IPS-20b (cell line): Measurements from ENCODE around the gene SH2B2.
"Not testable (repeated sequence)": the region's sequence is repeated elsewhere in the genome, so short reads cannot be mapped to it uniquely, and the experiment has no call there.

Source experiments
- H3K27ac ChIP-seq: one replicate; pipeline ENCODE4 v1.5.1; 2013; ENCODE audit warnings: low read length
- H3K27me3 ChIP-seq: 2 replicates; pipeline ENCODE4 v1.6.1; 2013; ENCODE audit warnings: mild to moderate bottlenecking, low read length, inconsistent platforms; ENCODE audit not compliant: insufficient read depth
- H3K36me3 ChIP-seq: 2 replicates; pipeline ENCODE4 v1.6.1; 2013; ENCODE audit warnings: low read depth, mild to moderate bottlenecking, inconsistent platforms, low read length, moderate library complexity; ENCODE audit not compliant: insufficient read depth
- H3K4me1 ChIP-seq: 2 replicates; pipeline ENCODE4 v1.6.1; 2013; ENCODE audit warnings: mild to moderate bottlenecking, control low read depth, inconsistent platforms, low read length, moderate library complexity; ENCODE audit not compliant: insufficient read depth
- H3K4me3 ChIP-seq: 2 replicates; pipeline ENCODE4 v1.5.1; 2013; ENCODE audit warnings: mild to moderate bottlenecking, low read length, inconsistent platforms
- H3K9ac ChIP-seq: 2 replicates; pipeline ENCODE4 v1.6.1; 2013; ENCODE audit warnings: low read depth, mild to moderate bottlenecking, inconsistent platforms, low read length, moderate library complexity
- H3K9me3 ChIP-seq: 2 replicates; pipeline ENCODE4 v1.6.1; 2013; ENCODE audit warnings: mild to moderate bottlenecking, low read depth, low read length, inconsistent platforms; ENCODE audit not compliant: insufficient read depth

Gene SH2B2

DNA sequence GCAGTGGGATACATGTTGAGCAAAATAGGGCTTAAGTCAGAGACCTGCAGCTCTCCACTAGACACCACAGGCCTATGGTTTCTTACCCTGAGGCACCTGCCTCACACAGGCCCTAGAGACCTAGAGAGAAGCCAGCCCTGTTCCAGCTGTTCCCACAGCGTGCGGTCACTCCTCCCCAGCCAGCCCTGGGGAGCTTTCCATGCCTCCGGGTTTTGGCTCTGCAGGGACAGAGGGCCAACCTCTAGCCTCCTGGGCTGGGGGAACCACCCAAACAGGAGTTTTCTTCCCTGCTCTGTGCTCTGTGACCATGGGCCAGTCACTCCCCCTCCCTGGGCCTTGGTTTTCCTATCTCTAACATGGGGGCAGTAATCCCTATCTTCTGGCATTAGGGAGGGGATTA, 33.0 kb downstream of the SH2B2 start:
- no peak overlapping the region for H3K9ac ChIP-seq
- H3K36me3 ChIP-seq, result no peaks in the 10 kb centered on the region
- H3K27ac ChIP-seq, result no peak overlapping the region
- H3K27me3 ChIP-seq, result peaks cover 17% of the 10 kb centered on the region
- H3K9me3 ChIP-seq, result no peaks in the 10 kb centered on the region
- H3K4me3 ChIP-seq, result no peak overlapping the region
- H3K4me1 ChIP-seq, result peaks cover 2% of the 10 kb centered on the region; the same call in 1 of the 2 replicates

- Histone ChIP-seq H3K27ac (no peak overlapping the region), H3K4me3 (no peak overlapping the region), H3K36me3 (no peaks in the 10 kb centered on the region), H3K9ac (no peak overlapping the region), H3K27me3 (peaks cover 17% of the 10 kb centered on the region), H3K9me3 (no peaks in the 10 kb centered on the region), H3K4me1 (peaks cover 2% of the 10 kb centered on the region; the same call in 1 of the 2 replicates)
Measured at GRCh38 chr7:102320181-102320580, 33.5 kb downstream of the SH2B2 start.

- Histone ChIP-seq H3K9me3 (no peaks in the 10 kb centered on the region), H3K36me3 (no peaks in the 10 kb centered on the region), H3K9ac (no peak overlapping the region), H3K4me1 (peaks cover 2% of the 10 kb centered on the region; the same call in 1 of the 2 replicates), H3K4me3 (no peak overlapping the region), H3K27me3 (peaks cover 17% of the 10 kb centered on the region), H3K27ac (no peak overlapping the region)
Measured at GRCh38 chr7:102320601-102321350, 34.1 kb downstream of the SH2B2 start.

GRCh38 chr7:102321351-102322201, 34.9 kb downstream of the SH2B2 start:
- Histone ChIP-seq H3K9ac (0 out of 2 replicates have a peak overlapping the region, but pooled peaks have one; percentile 41), H3K36me3 (no peaks in the 10 kb centered on the region), H3K27ac (no peak overlapping the region), H3K27me3 (peaks cover 17% of the 10 kb centered on the region), H3K4me1 (peaks cover 2% of the 10 kb centered on the region; the same call in 1 of the 2 replicates), H3K9me3 (no peaks in the 10 kb centered on the region), H3K4me3 (peak overlapping the region; percentile 38; the same call in 1 of the 2 replicates)

DNA sequence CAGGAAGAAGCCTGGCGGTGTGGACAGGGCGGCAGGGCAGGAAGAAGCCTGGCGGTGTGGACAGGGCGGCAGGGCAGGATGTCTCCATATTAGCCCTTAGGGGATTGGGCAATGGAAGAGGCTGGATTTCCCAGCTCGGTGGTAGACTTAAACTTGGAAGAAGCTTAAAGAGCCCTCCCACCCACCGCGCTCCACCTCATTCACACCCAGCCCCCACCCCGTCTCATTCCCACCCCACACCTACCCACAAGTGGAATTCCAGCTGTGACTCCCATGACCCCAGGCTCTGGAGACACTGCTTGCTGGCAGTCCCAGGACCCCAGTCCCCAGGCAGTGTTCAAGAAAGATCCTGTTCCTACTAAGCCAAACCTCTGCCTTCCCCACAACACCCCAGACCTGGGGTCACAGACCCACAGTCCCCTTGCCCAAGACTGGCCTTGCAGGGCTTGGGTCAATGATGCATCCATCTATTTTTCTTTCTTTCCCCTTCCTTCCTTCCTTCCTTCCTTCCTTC, 35.6 kb downstream of the SH2B2 start:
- H3K9ac ChIP-seq, result no peak overlapping the region
- no peaks in the 10 kb centered on the region for H3K36me3 ChIP-seq
- no peaks in the 10 kb centered on the region for H3K9me3 ChIP-seq
- no peak overlapping the region for H3K4me3 ChIP-seq
- H3K4me1 ChIP-seq, result peaks cover 2% of the 10 kb centered on the region; the same call in 1 of the 2 replicates
- H3K27me3 ChIP-seq, result peaks cover 17% of the 10 kb centered on the region
- H3K27ac ChIP-seq, result no peak overlapping the region

- Histone ChIP-seq H3K4me1 (peaks cover 2% of the 10 kb centered on the region; the same call in 1 of the 2 replicates), H3K9me3 (no peaks in the 10 kb centered on the region), H3K4me3 (no peak overlapping the region), H3K36me3 (no peaks in the 10 kb centered on the region), H3K9ac (no peak overlapping the region), H3K27me3 (peaks cover 17% of the 10 kb centered on the region), H3K27ac (no peak overlapping the region)
Measured at GRCh38 chr7:102323914-102324195, 37.2 kb downstream of the SH2B2 start.

DNA sequence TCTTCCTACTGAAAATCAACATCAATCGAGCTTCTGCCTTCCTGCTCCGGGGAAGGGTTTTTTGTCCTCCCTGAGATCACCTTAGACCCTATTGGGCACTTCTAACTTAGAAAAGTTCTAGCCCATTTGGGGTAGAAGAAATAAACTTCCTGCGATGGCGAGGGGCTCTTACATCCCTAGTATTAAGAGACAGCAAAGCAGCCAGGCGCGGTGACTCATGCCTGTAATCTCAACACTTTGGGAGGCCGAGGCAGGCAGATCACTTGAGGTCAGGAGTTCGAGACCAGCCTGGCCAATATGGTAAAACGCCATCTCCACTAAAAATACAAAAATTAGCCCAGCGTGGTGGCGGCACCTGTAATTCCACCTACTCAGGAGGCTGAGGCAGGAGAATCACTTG, 38.4 kb downstream of the SH2B2 start:
- H3K9me3 ChIP-seq, H3K36me3 ChIP-seq, H3K27ac ChIP-seq, H3K9ac ChIP-seq, H3K4me3 ChIP-seq, H3K4me1 ChIP-seq: not testable (repeated sequence)
- peaks cover 17% of the 10 kb centered on the region for H3K27me3 ChIP-seq

DNA sequence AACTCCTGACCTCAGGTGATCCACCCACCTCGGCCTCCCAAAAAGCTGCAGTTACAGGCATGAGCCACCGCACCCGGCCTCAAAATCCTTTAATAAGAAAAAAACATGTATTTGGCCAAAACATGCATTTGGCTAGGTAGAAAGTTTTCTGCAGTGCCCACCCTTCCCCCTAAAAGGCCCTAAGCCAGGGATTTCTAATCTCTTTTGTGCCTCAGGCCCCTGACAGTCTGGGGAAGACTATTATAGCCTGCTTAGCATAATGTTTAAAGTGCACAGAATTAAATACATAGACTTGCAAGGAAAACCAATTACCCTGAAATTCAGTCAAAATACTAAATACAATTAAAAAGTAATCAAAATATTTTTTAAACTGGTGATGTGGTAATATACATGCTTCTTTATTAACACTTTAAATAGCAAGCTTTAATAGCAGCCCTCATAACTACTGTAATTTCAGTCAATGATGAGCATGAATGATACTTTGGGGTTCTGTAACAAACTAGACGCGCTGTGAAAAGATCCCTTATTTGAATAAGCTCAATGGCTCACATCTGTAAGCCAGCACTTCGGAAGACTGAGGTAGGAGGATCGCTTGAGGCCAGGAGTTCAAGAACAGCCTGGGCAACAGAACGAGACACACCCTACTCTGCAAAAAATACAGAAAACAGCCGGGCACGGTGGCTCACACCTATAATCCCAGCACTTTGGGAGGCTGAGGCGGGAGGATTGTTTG, 39.7 kb downstream of the SH2B2 start:
- H3K4me3 ChIP-seq, result no peak overlapping the region
- H3K27me3 ChIP-seq, result peaks cover 17% of the 10 kb centered on the region
- H3K9ac ChIP-seq, result no peak overlapping the region
- H3K4me1 ChIP-seq, result peaks cover 2% of the 10 kb centered on the region; the same call in 1 of the 2 replicates
- H3K9me3 ChIP-seq, result no peaks in the 10 kb centered on the region
- no peaks in the 10 kb centered on the region for H3K36me3 ChIP-seq
- no peak overlapping the region for H3K27ac ChIP-seq

DNA sequence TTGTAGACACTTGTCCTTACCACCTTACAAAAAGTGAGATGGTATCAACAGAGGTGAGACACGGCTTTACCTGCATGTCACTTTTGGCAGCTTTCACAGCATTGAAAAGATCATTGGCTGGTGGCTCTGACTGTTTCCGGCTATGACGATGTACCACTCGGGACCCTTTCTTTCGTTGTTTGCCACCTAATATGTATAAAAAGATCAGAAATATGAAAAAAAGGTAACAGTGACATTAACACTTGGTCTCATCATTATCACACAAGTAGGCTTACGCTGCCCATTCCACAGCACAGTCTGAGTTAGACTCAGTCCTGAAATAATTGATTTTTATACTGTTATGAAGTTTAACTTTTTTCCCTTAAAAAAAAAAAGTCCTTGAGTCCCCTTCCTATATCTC, 40.5 kb downstream of the SH2B2 start:
- not testable (repeated sequence) for H3K4me1 ChIP-seq

DNA sequence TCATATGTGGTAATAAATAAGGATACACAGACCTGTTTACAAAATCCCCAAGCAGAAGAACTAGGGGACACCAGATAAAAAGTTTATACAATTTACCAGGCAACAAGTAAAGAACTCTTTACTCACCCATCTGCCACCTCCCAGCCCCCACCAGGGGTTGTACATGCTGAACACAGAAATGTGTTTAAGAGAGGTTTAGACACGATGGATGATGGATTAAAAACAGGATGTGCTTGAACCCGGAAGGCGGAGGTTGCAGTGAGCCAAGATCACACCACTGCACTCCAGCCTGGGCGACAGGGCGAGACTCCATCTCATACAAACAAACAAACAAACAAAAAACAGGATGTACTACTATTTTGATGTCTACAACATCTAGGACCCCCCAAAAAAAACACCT, 42.2 kb downstream of the SH2B2 start:
- not testable (repeated sequence) for H3K27me3 ChIP-seq, H3K4me1 ChIP-seq, H3K4me3 ChIP-seq, H3K9ac ChIP-seq, H3K27ac ChIP-seq, H3K9me3 ChIP-seq, H3K36me3 ChIP-seq

More for the DNA sequence above, 40.5 kb downstream of the SH2B2 start:
- H3K4me3 ChIP-seq, H3K9ac ChIP-seq, H3K9me3 ChIP-seq, H3K27ac ChIP-seq, H3K36me3 ChIP-seq, H3K27me3 ChIP-seq: not testable (repeated sequence)

DNA sequence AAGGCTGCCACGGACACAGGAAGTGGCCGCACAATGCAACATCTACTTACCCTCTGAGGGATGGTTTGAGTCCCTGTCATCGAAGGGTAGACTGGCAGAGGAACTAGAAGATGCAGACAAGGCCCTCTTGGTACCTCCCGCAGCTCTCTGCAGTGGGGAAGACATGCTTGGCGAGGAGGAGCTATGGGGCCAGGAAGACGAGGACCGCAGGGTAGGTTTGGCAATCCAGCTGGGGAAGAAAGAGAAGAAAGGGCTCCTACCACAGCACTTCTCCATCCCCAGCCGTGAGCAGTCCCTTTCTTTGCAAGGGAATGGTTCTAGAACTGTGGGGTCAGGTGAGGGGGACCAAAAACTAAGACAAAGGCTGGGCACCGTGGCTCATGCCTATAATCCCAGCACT, 42.7 kb downstream of the SH2B2 start:
- not testable (repeated sequence) for H3K27me3 ChIP-seq, H3K9me3 ChIP-seq, H3K4me1 ChIP-seq, H3K36me3 ChIP-seq, H3K27ac ChIP-seq, H3K4me3 ChIP-seq, H3K9ac ChIP-seq
